H1 (cell line): ENCODE results near the gene MFNG. TPM values are rescaled to one million over a fixed set of nuclear protein-coding genes. Genes with fewer than 3 reads are reported as not detected.

Experiments used
- CTCF ChIA-PET: fragments of 300-600 bp; sonication (Branson Sonifier 250); formaldehyde crosslinking; loops from one replicate; lab custom pipeline; 2021; ENCODE audit not compliant: partially characterized antibody; lab: Charles Lee
- POLR2A ChIA-PET: fragments of 300-600 bp; sonication (Branson Sonifier 250); formaldehyde crosslinking; loops from one replicate; lab custom pipeline; 2021; ENCODE audit warnings: inconsistent platforms; ENCODE audit not compliant: partially characterized antibody; lab: Charles Lee
- DNase-seq, 2 experiments: peaks; one replicate each; pipeline versions ENCODE4 v3.0.0 to v3.0.0-alpha.2; 2010 to 2022; ENCODE audit warnings: low spot score in 2 of 2, low read depth in 1 of 2, mixed read lengths in 1 of 2
- FAIRE-seq: peaks from 2 replicates; lab custom pipeline; 2011; peaks lifted over from hg19 to GRCh38; lab: Jason Lieb, UNC
- H2AFZ ChIP-seq: 2 replicates; pipeline ENCODE4 v1.8.1; 2012; ENCODE audit warnings: low read length, inconsistent platforms
- H2AK5ac ChIP-seq: 2 replicates; pipeline ENCODE4 v1.6.1; 2013; ENCODE audit warnings: low read depth, low read length
- H2BK120ac ChIP-seq: replicated peaks from 2 replicates; pipeline ENCODE3; 2013; ENCODE audit warnings: low read depth, low read length, inconsistent platforms
- H2BK12ac ChIP-seq: 2 replicates; pipeline ENCODE4 v1.6.1; 2013; ENCODE audit warnings: low read depth, low read length
- H2BK15ac ChIP-seq: 2 replicates; pipeline ENCODE4 v1.6.1; 2013; ENCODE audit warnings: low read length
- H2BK20ac ChIP-seq: 2 replicates; pipeline ENCODE4 v1.6.1; 2013; ENCODE audit warnings: low read length
- H2BK5ac ChIP-seq: 2 replicates; pipeline ENCODE4 v1.6.1; 2013; ENCODE audit warnings: low read depth, low read length
- H3K14ac ChIP-seq: 2 replicates; pipeline ENCODE4 v1.6.1; 2013; ENCODE audit warnings: inconsistent platforms; ENCODE audit not compliant: insufficient read length
- H3K18ac ChIP-seq: 2 replicates; pipeline ENCODE4 v1.6.1; 2013; ENCODE audit warnings: low read length; ENCODE audit errors: extremely low read depth
- H3K23ac ChIP-seq: 2 replicates; pipeline ENCODE4 v1.6.1; 2013; ENCODE audit warnings: inconsistent platforms; ENCODE audit not compliant: insufficient read length
- H3K23me2 ChIP-seq: 2 replicates; pipeline ENCODE4 v1.6.1; 2013; ENCODE audit warnings: low read depth, low read length
- H3K27ac ChIP-seq: 2 replicates; pipeline ENCODE4 v1.6.1; 2011; ENCODE audit warnings: low read depth, low read length, inconsistent platforms
- H3K27me3 ChIP-seq, 4 experiments: replicated peaks in 1 of 4; 1 replicate in 1 of 4; 2 replicates in 3 of 4; pipeline versions ENCODE4 v1.6.1 to v1.8.1; 2011 to 2013; ENCODE audit warnings: low read length in 3 of 4, mild to moderate bottlenecking in 3 of 4, inconsistent platforms in 2 of 4, mixed read lengths in 2 of 4, moderate library complexity in 1 of 4; ENCODE audit not compliant: control insufficient read depth in 3 of 4, insufficient read depth in 3 of 4; ENCODE audit errors: extremely low read depth in 1 of 4
- H3K36me3 ChIP-seq, 4 experiments: 2 replicates each; pipeline versions ENCODE4 v1.6.1 to v1.8.1; 2011 to 2013; ENCODE audit warnings: mild to moderate bottlenecking in 4 of 4, low read length in 3 of 4, moderate library complexity in 2 of 4, control low read depth in 1 of 4, inconsistent platforms in 1 of 4; ENCODE audit not compliant: insufficient read depth in 4 of 4, control insufficient read depth in 2 of 4
- H3K4ac ChIP-seq: replicated peaks from 2 replicates; pipeline ENCODE3; 2013; ENCODE audit warnings: low read length, low read depth, mixed read lengths, inconsistent platforms; ENCODE audit not compliant: insufficient read length
- H3K4me1 ChIP-seq, 4 experiments: replicated peaks in 1 of 4; 1 replicate in 1 of 4; 2 replicates in 3 of 4; pipeline versions ENCODE4 v1.6.1 to v1.8.1; 2011 to 2013; ENCODE audit warnings: low read length in 3 of 4, inconsistent platforms in 2 of 4, mixed read lengths in 1 of 4; ENCODE audit not compliant: insufficient read depth in 4 of 4, control insufficient read depth in 3 of 4
- H3K4me2 ChIP-seq, 2 experiments: 2 replicates each; pipeline versions ENCODE4 v1.6.1 to v1.8.1; 2011 to 2013; ENCODE audit warnings: low read depth in 2 of 2, low read length in 2 of 2, control low read depth in 1 of 2, inconsistent platforms in 1 of 2, mild to moderate bottlenecking in 1 of 2; ENCODE audit not compliant: insufficient read depth in 1 of 2
- H3K4me3 ChIP-seq, 4 experiments: fragments of 200-600, 300-600 bp in 1 of 4; sonication (generic), shearing (Covaris generic), sonication (Bioruptor Twin) in 1 of 4; 2 replicates each; pipeline versions ENCODE4 v1.5.1 to v1.8.1; 2011 to 2016; ENCODE audit warnings: low read length in 4 of 4, low read depth in 3 of 4, control low read depth in 2 of 4, inconsistent platforms in 2 of 4, mild to moderate bottlenecking in 2 of 4, mixed read lengths in 1 of 4, moderate library complexity in 1 of 4; ENCODE audit not compliant: insufficient read depth in 2 of 4; ENCODE audit errors: extremely low read depth in 1 of 4
- H3K56ac ChIP-seq: replicated peaks from 2 replicates; pipeline ENCODE3; 2013; ENCODE audit warnings: low read depth, mild to moderate bottlenecking, mixed read lengths, low read length, inconsistent platforms; ENCODE audit not compliant: insufficient read length
- H3K79me1 ChIP-seq: 2 replicates; pipeline ENCODE4 v1.6.1; 2013; ENCODE audit warnings: low read depth, low read length, control low read depth
- H3K79me2 ChIP-seq, 2 experiments: 2 replicates each; pipeline versions ENCODE4 v1.6.1 to v1.8.1; 2012 to 2013; ENCODE audit warnings: low read length in 2 of 2, mild to moderate bottlenecking in 2 of 2, inconsistent platforms in 1 of 2; ENCODE audit not compliant: insufficient read depth in 2 of 2, control insufficient read depth in 1 of 2
- H3K9ac ChIP-seq, 4 experiments: replicated peaks in 1 of 4; 1 replicate in 1 of 4; 2 replicates in 3 of 4; pipeline versions ENCODE4 v1.6.1 to v1.8.1; 2011 to 2013; ENCODE audit warnings: low read depth in 3 of 4, low read length in 3 of 4, control low read depth in 2 of 4, mild to moderate bottlenecking in 2 of 4, moderate library complexity in 2 of 4, inconsistent platforms in 1 of 4; ENCODE audit errors: extremely low read depth in 1 of 4
- H3K9me3 ChIP-seq, 2 experiments: 2 replicates each; pipeline versions ENCODE4 v1.6.1 to v1.8.1; 2012 to 2013; ENCODE audit warnings: mild to moderate bottlenecking in 2 of 2, moderate library complexity in 2 of 2, control low read depth in 1 of 2, inconsistent platforms in 1 of 2, low read depth in 1 of 2, low read length in 1 of 2, mixed read lengths in 1 of 2; ENCODE audit not compliant: insufficient read depth in 2 of 2
- H4K20me1 ChIP-seq, 2 experiments: replicated peaks in 1 of 2; 2 replicates each; pipeline versions ENCODE3 to v1.8.1; 2011 to 2013; ENCODE audit warnings: inconsistent platforms in 2 of 2, low read length in 2 of 2, mild to moderate bottlenecking in 1 of 2; ENCODE audit not compliant: insufficient read depth in 2 of 2, control insufficient read depth in 1 of 2
- H4K5ac ChIP-seq: 2 replicates; pipeline ENCODE4 v1.6.1; 2013; ENCODE audit warnings: low read length, low read depth, mixed read lengths, inconsistent platforms; ENCODE audit not compliant: insufficient read length
- H4K8ac ChIP-seq: 2 replicates; pipeline ENCODE4 v1.8.0; 2013; ENCODE audit warnings: mild to moderate bottlenecking, moderate library complexity, low read length, inconsistent platforms; ENCODE audit not compliant: insufficient read depth; ENCODE audit errors: extremely low read depth
- H4K91ac ChIP-seq: replicated peaks from 2 replicates; pipeline ENCODE3; 2013; ENCODE audit warnings: low read length, mixed read lengths, inconsistent platforms; ENCODE audit not compliant: insufficient read length
- KDM4A ChIP-seq: IDR thresholded peaks from one replicate; pipeline ENCODE4 v1.7.1; 2012; ENCODE audit warnings: low read depth, mild to moderate bottlenecking, moderate library complexity, low read length, inconsistent platforms; ENCODE audit not compliant: severe bottlenecking
- RXRA ChIP-seq: IDR thresholded peaks from 2 replicates; pipeline ENCODE4 v1.6.1; 2011; ENCODE audit warnings: low read depth, mild to moderate bottlenecking, low read length, moderate library complexity; ENCODE audit not compliant: insufficient read depth
- WGBS, 2 experiments: shearing (Covaris generic) in 1 of 2; methylation state at CpG; one replicate each; pipeline versions ENCODE4 v1.1.6 to v1.1.7; 2013 to 2015; ENCODE audit warnings: low lambda C conversion rate in 2 of 2, mixed read lengths in 2 of 2, inconsistent platforms in 1 of 2, low coverage in 1 of 2, missing lambda C conversion rate in 1 of 2; ENCODE audit not compliant: insufficient replicate concordance in 2 of 2, insufficient coverage in 1 of 2, insufficient read length in 1 of 2; ENCODE audit errors: extremely low coverage in 1 of 2, missing lambda C conversion rate in 1 of 2; 5-methylcytosine and 5-hydroxymethylcytosine counted together
- polyA plus RNA-seq, 7 experiments: library from polyadenylated mRNA; depleted of rRNA in 3 of 7; stranded (reverse) in 5 of 7; unstranded in 2 of 7; fragments of >200 nt in 5 of 7; fragments of 200-250 nt in 2 of 7; gene quantifications; 1 replicate in 5 of 7; 2 replicates in 1 of 7; 4 replicates in 1 of 7; pipeline versions ENCODE4 v1.2.1 to v1.2.3, GENCODE V29; 2011 to 2013; ENCODE audit warnings: missing spikeins in 2 of 7, mixed read lengths in 2 of 7
- total RNA-seq: library from RNA; stranded (reverse); fragmentation: NEBNext Ultra II Directional; extraction: Animal tissue kit (Norgen Biotek cat#: 25700); gene quantifications from 2 replicates; pipeline ENCODE4 v1.2.1, GENCODE V29; 2021

Gene MFNG
- total and polyA plus RNA-seq, 2 of the 8 experiments (the other 6 are each of a cell fraction or from before 2014, with no cell fraction given): 1.7 to 5.5 TPM

DNA sequence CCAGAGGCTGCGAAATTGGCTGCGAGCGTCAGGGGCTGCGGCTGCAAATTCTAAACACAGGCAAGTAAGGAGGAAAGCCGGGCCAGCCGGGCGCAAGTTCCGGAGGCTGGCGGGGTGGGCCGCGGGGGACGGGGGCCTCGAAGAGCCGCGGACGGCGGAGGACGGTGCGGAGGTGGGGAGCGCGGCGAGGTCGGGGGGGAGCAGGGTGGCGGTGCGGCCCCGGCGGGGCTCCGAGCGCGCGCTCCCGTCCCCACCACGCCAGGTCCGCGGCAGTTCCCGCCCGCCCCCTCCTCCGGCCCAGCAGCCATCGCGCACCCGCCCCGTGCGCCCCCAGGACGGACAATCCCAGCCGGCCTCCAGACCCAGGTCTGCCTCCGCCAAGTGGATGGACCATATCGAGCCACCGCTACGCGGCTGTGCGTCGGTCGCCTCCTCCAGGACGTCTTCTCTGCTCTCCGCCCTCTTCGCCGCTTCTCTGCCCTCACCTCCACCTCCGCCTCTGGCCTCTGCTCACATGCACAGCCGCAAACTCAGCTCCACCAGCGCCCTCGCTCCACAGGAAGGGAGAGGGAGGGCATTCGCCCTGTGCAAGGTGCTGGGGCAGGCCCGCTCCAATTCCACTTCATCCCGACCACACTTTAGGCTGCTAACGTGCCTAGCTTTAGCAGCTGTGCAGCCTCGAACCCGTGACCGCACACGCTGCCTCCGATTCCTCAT, 66.1 kb downstream of the MFNG start:
- Histone ChIP-seq H4K5ac (peak overlapping the region; percentile 23), H3K4ac (peak overlapping the region; percentile 4), H4K91ac (peak overlapping the region; percentile 88), H4K8ac (no peak overlapping the region; the same call in 1 of the 2 replicates), H3K4me1 (peaks cover 3 to 28% (median 20%) of the 10 kb centered on the region in 4 experiments), H3K56ac (no peak overlapping the region), H3K27me3 (peaks cover 0 to 37% (median 28%) of the 10 kb centered on the region in 4 experiments; a peak in 6 of 7 replicates), H3K9ac (peak overlapping the region in 2 of 4 experiments; percentile 44 to 45; a peak in 4 of 7 replicates), H3K23me2 (peaks cover 10% of the 10 kb centered on the region; the same call in 1 of the 2 replicates), H3K27ac (no peak overlapping the region), H3K18ac (peak overlapping the region; percentile 96), H2BK12ac (peak overlapping the region; percentile 96; the same call in 1 of the 2 replicates), H2AFZ (peak overlapping the region; percentile 47), H3K79me1 (no peaks in the 10 kb centered on the region), H3K36me3 (no peaks in the 10 kb centered on the region), H2BK5ac (peak overlapping the region; percentile 75; the same call in 1 of the 2 replicates), H2BK20ac (peak overlapping the region; percentile 97; the same call in 1 of the 2 replicates), H4K20me1 (peaks cover 0 to 2% of the 10 kb centered on the region in 2 experiments), H3K79me2 (no peaks in the 10 kb centered on the region), H2BK15ac (peak overlapping the region; percentile 100), H3K23ac (no peak overlapping the region), H2BK120ac (peak overlapping the region; percentile 68), H3K4me3 (peak overlapping the region; percentile 41 to 65 (median 51)), H3K14ac (no peak overlapping the region), H3K4me2 (peak overlapping the region; percentile 82 to 87), H3K9me3 (no peaks in the 10 kb centered on the region), H2AK5ac (no peak overlapping the region)
- peak; percentile 50 to 80 for DNase-seq
- peak; percentile 7 for FAIRE-seq
- ChIA-PET POLR2A (interaction anchor here (0.7 kb wide), 1 partner anchor 77 kb away, joined by 3 read pairs; no protein-coding TSS in a partner anchor), CTCF (interaction anchor here (0.6 to 2.3 kb wide), 7 partner anchors 9 to 103 kb away, joined by 3 to 12 read pairs (median 4); no protein-coding TSS in a partner anchor)
- WGBS, 2 experiments: 6% methylated on average over 18 of the region's 70 CpGs; no CpG with 5 or more reads in 1 of the 2 experiments
- TF ChIP-seq RXRA: no peak
- TF ChIP-seq KDM4A: no peak
